Kidney (tissue), 14 donors: ENCODE results near the gene PTGIS. TPM values are rescaled to one million over a fixed set of nuclear protein-coding genes. Genes with fewer than 3 reads are reported as not detected.

ENCODE experiments used
- DNase-seq, 5 donors: peaks; one replicate each; pipeline ENCODE4 v3.0.0-alpha.2; 2013 to 2020
- FAIRE-seq: peaks from 2 replicates; lab custom pipeline; 2012; peaks lifted over from hg19 to GRCh38; lab: Jason Lieb, UNC
- H3K27ac ChIP-seq, 2 donors: one replicate each; pipeline ENCODE4 v1.7.0; 2013; ENCODE audit warnings: low read depth in 2 of 2, low read length in 2 of 2, inconsistent platforms in 1 of 2
- H3K27me3 ChIP-seq: one replicate; pipeline ENCODE4 v1.7.1; 2013; ENCODE audit warnings: low read length, inconsistent platforms; ENCODE audit not compliant: control insufficient read depth, insufficient read depth
- H3K36me3 ChIP-seq, 3 donors: one replicate each; pipeline versions ENCODE4 v1.7.0 to v1.7.1; 2013; ENCODE audit warnings: low read length in 3 of 3, control low read depth in 1 of 3, inconsistent platforms in 1 of 3; ENCODE audit not compliant: insufficient read depth in 3 of 3, control insufficient read depth in 2 of 3
- H3K4me1 ChIP-seq, 3 donors: one replicate each; pipeline versions ENCODE4 v1.7.0 to v1.7.1; 2013; ENCODE audit warnings: low read length in 3 of 3, inconsistent platforms in 1 of 3, low read depth in 1 of 3; ENCODE audit not compliant: control insufficient read depth in 2 of 3, insufficient read depth in 2 of 3
- H3K4me3 ChIP-seq, 3 donors: one replicate each; pipeline versions ENCODE4 v1.7.0 to v1.8.1; 2013; ENCODE audit warnings: low read length in 3 of 3, control low read depth in 1 of 3, inconsistent platforms in 1 of 3
- H3K9ac ChIP-seq, 3 donors: one replicate each; pipeline versions ENCODE4 v1.7.0 to v1.7.1; 2013; ENCODE audit warnings: low read length in 3 of 3, control low read depth in 1 of 3, inconsistent platforms in 1 of 3
- H3K9me3 ChIP-seq, 3 donors: one replicate each; pipeline versions ENCODE4 v1.7.0 to v1.7.1; 2013; ENCODE audit warnings: low read length in 3 of 3, control low read depth in 1 of 3, inconsistent platforms in 1 of 3; ENCODE audit not compliant: control insufficient read depth in 2 of 3, insufficient read depth in 1 of 3
- CTCF ChIP-seq: IDR thresholded peaks from 3 replicates; pipeline ENCODE4 v1.5.1; 2012; ENCODE audit warnings: mild to moderate bottlenecking, moderate library complexity, borderline replicate concordance; ENCODE audit not compliant: insufficient read depth; ENCODE audit errors: extremely low read depth
- intact Hi-C: fragments of 100-400 bp; cut with DNase I; formaldehyde crosslinking; loops from one replicate; pipeline ENCODE4 v1.11.1; 2022
- polyA plus RNA-seq: library from polyadenylated mRNA; stranded (reverse); fragments of 350-450 nt; fragmentation: Illumina TruSeq; extraction: RNeasy Lipid Tissue Mini Kit (QIAGEN cat#74804); gene quantifications from one replicate; pipeline ENCODE4 v1.2.3, GENCODE V29; 2014; ENCODE audit warnings: low read depth, low replicate concordance; ENCODE audit not compliant: insufficient read depth
- total RNA-seq: library from RNA; stranded (reverse); fragmentation: NEBNext Ultra II Directional; extraction: Animal tissue kit (Norgen Biotek cat#: 25700); gene quantifications from one replicate; pipeline ENCODE4 v1.2.1, GENCODE V29; 2021
- donor health status: control.
- donor health status: control.
- donor health status: control.
- donor health status: control.
- donor health status: control.
- donor health status: DM: yes; HTN: yes; CAD: no.
- donor health status: Normal renal cell carcinoma (clear cell type).

The PTGIS gene
- total and polyA plus RNA-seq, 2 donors from 2014 or later, result 3.1 to 24.1 TPM

- no peak for FAIRE-seq
Measured at GRCh38 chr20:49476016-49476355, 92.0 kb downstream of the PTGIS start.

GRCh38 chr20:49475292-49476015 is 92.5 kb downstream of the PTGIS start:
- Histone ChIP-seq H3K27ac (no peak overlapping the region), H3K4me3 (no peak overlapping the region), H3K27me3 (no peaks in the 10 kb centered on the region), H3K4me1 (no peaks in the 10 kb centered on the region), H3K9ac (no peak overlapping the region), H3K9me3 (no peaks in the 10 kb centered on the region), H3K36me3 (no peaks in the 10 kb centered on the region)
- no peak for DNase-seq
- TF ChIP-seq CTCF, result no peak
- intact Hi-C loops, result no loop called here
- FAIRE-seq, result no peak

More at GRCh38 chr20:49476016-49476355, 92.0 kb downstream of the PTGIS start:
- no peaks in the 10 kb centered on the region for H3K4me1 ChIP-seq
- H3K27ac ChIP-seq, result no peak overlapping the region
- H3K9me3 ChIP-seq, result no peaks in the 10 kb centered on the region
- H3K4me3 ChIP-seq, result no peak overlapping the region
- H3K36me3 ChIP-seq, result no peaks in the 10 kb centered on the region
- no peak overlapping the region for H3K9ac ChIP-seq
- no peak for DNase-seq
- H3K27me3 ChIP-seq, result no peaks in the 10 kb centered on the region
- no peak for TF ChIP-seq CTCF
- intact Hi-C loops, result no loop called here

GRCh38 chr20:49471397-49471796 is 96.5 kb downstream of the PTGIS start:
- Histone ChIP-seq H3K27me3 (no peaks in the 10 kb centered on the region), H3K9me3 (no peaks in the 10 kb centered on the region), H3K27ac (no peak overlapping the region), H3K4me1 (no peaks in the 10 kb centered on the region), H3K4me3 (no peak overlapping the region), H3K9ac (no peak overlapping the region), H3K36me3 (no peaks in the 10 kb centered on the region)
- intact Hi-C loops, result no loop called here
- DNase-seq (no peak), FAIRE-seq (no peak)
- no peak for TF ChIP-seq CTCF

- H3K9me3 ChIP-seq, result no peaks in the 10 kb centered on the region
- intact Hi-C loops, result no loop called here
- FAIRE-seq, result no peak
Measured at GRCh38 chr20:49470922-49471321, 97.0 kb downstream of the PTGIS start.

More at GRCh38 chr20:49470922-49471321, 97.0 kb downstream of the PTGIS start:
- Histone ChIP-seq H3K9ac (no peak overlapping the region), H3K4me1 (no peaks in the 10 kb centered on the region), H3K27ac (no peak overlapping the region), H3K27me3 (no peaks in the 10 kb centered on the region), H3K36me3 (no peaks in the 10 kb centered on the region), H3K4me3 (no peak overlapping the region)
- no peak for TF ChIP-seq CTCF
- no peak for DNase-seq
